Naive B cell (primary cell): ENCODE measurements around the gene SRGAP3. TPM values are rescaled to one million over a fixed set of nuclear protein-coding genes. Genes with fewer than 3 reads are reported as not detected.

Experiments
- ATAC-seq, 2 donors: fragments of 150-1000 bp; cut with Tn5 transposase; 2 replicates each; pipeline ENCODE4 v1.10.0; 2021; ENCODE audit warnings: low read depth in 2 of 2, mild to moderate bottlenecking in 2 of 2, moderate library complexity in 2 of 2
- DNase-seq: peaks from one replicate; pipeline ENCODE4 v3.0.0; 2022
- H3K27ac Mint-ChIP-seq, 6 donors: one replicate each; pipeline ENCODE4 v1.8.0; 2020 to 2022; ENCODE audit warnings: mild to moderate bottlenecking in 6 of 6, mixed read lengths in 6 of 6, moderate library complexity in 5 of 6, inconsistent platforms in 2 of 6
- H3K27me3 Mint-ChIP-seq, 3 donors: one replicate each; pipeline ENCODE4 v1.8.0; 2021 to 2022; ENCODE audit warnings: mixed read lengths in 3 of 3, mild to moderate bottlenecking in 1 of 3
- H3K36me3 Mint-ChIP-seq, 2 donors: one replicate each; pipeline ENCODE4 v1.8.0; 2020 to 2022; ENCODE audit warnings: mixed read lengths in 2 of 2, inconsistent platforms in 1 of 2, mild to moderate bottlenecking in 1 of 2
- H3K4me1 Mint-ChIP-seq, 3 donors: one replicate each; pipeline ENCODE4 v1.8.0; 2020 to 2022; ENCODE audit warnings: mixed read lengths in 3 of 3, inconsistent platforms in 1 of 3, mild to moderate bottlenecking in 1 of 3, moderate library complexity in 1 of 3
- H3K4me3 Mint-ChIP-seq, 8 donors: one replicate each; pipeline ENCODE4 v1.8.0; 2020 to 2022; ENCODE audit warnings: mild to moderate bottlenecking in 8 of 8, mixed read lengths in 8 of 8, moderate library complexity in 8 of 8, inconsistent platforms in 2 of 8
- H3K9me3 Mint-ChIP-seq, 7 donors: one replicate each; pipeline ENCODE4 v1.8.0; 2020 to 2022; ENCODE audit warnings: mixed read lengths in 7 of 7, mild to moderate bottlenecking in 5 of 7, inconsistent platforms in 2 of 7, moderate library complexity in 1 of 7
- polyA plus RNA-seq, 6 donors: library from polyadenylated mRNA; unstranded; fragments of 300-500 nt; fragmentation: Illumina TruSeq; gene quantifications; one replicate each; pipeline ENCODE4 v1.2.3, GENCODE V29; 2021; ENCODE audit warnings: low read depth in 6 of 6

The SRGAP3 gene
- polyA plus RNA-seq, 6 donors from 2014 or later: 0.36 to 2.4 (median 0.87) TPM; not detected in 1

GRCh38 chr3:8982509-8982908, 266.9 kb downstream of the SRGAP3 start:
- peaks cover 18 to 41% (median 35%) of the 10 kb centered on the region in 3 donors for H3K27me3 Mint-ChIP-seq
- H3K4me1 Mint-ChIP-seq: peaks cover 0 to 5% (median under 1%) of the 10 kb centered on the region in 3 donors
- peak overlapping the region in 3 of 6 donors; percentile 49 to 62 (median 54) for H3K27ac Mint-ChIP-seq
- no peak overlapping the region for H3K4me3 Mint-ChIP-seq
- DNase-seq: no peak
- peaks cover 3 to 21% (median 10%) of the 10 kb centered on the region in 7 donors for H3K9me3 Mint-ChIP-seq
- H3K36me3 Mint-ChIP-seq: peaks cover 0 to 4% of the 10 kb centered on the region in 2 donors
- no peak for ATAC-seq

GRCh38 chr3:8981700-8982099, 267.7 kb downstream of the SRGAP3 start:
- no peak for ATAC-seq
- H3K27ac Mint-ChIP-seq: no peak overlapping the region
- H3K27me3 Mint-ChIP-seq: peaks cover 18 to 41% (median 35%) of the 10 kb centered on the region in 3 donors

GRCh38 chr3:8981296-8981695, 268.1 kb downstream of the SRGAP3 start:
- peaks cover 18 to 41% (median 35%) of the 10 kb centered on the region in 3 donors for H3K27me3 Mint-ChIP-seq
- peaks cover 0 to 5% (median 0%) of the 10 kb centered on the region in 3 donors for H3K4me1 Mint-ChIP-seq
- ATAC-seq (no peak), DNase-seq (no peak)
- H3K36me3 Mint-ChIP-seq: peaks cover 0 to 4% of the 10 kb centered on the region in 2 donors
- H3K9me3 Mint-ChIP-seq: peaks cover 3 to 21% (median 10%) of the 10 kb centered on the region in 7 donors
- no peak overlapping the region for H3K4me3 Mint-ChIP-seq
- H3K27ac Mint-ChIP-seq: no peak overlapping the region

More at GRCh38 chr3:8981700-8982099, 267.7 kb downstream of the SRGAP3 start:
- Mint-ChIP-seq H3K4me3 (no peak overlapping the region), H3K4me1 (peaks cover 0 to 5% (median 0%) of the 10 kb centered on the region in 3 donors), H3K36me3 (peaks cover 0 to 4% of the 10 kb centered on the region in 2 donors), H3K9me3 (peaks cover 3 to 21% (median 10%) of the 10 kb centered on the region in 7 donors)
- no peak for DNase-seq

GRCh38 chr3:8980756-8981257, 268.6 kb downstream of the SRGAP3 start:
- Mint-ChIP-seq H3K4me1 (peaks cover 0 to 5% (median 0%) of the 10 kb centered on the region in 3 donors), H3K4me3 (no peak overlapping the region), H3K9me3 (peaks cover 3 to 21% (median 10%) of the 10 kb centered on the region in 7 donors), H3K27ac (no peak overlapping the region), H3K27me3 (peaks cover 18 to 41% (median 35%) of the 10 kb centered on the region in 3 donors), H3K36me3 (peaks cover 0 to 4% of the 10 kb centered on the region in 2 donors)
- ATAC-seq: no peak
- no peak for DNase-seq

- H3K9me3 Mint-ChIP-seq: peaks cover 3 to 21% (median 10%) of the 10 kb centered on the region in 7 donors
- no peak for ATAC-seq
- peaks cover 0 to 5% (median 0%) of the 10 kb centered on the region in 3 donors for H3K4me1 Mint-ChIP-seq
- no peak for DNase-seq
- H3K4me3 Mint-ChIP-seq: no peak overlapping the region
- peaks cover 20 to 47% (median 46%) of the 10 kb centered on the region in 3 donors for H3K27me3 Mint-ChIP-seq
- no peak overlapping the region for H3K27ac Mint-ChIP-seq
- H3K36me3 Mint-ChIP-seq: peaks cover 0 to 4% of the 10 kb centered on the region in 2 donors
Measured at GRCh38 chr3:8979262-8979661, 270.2 kb downstream of the SRGAP3 start.

GRCh38 chr3:8978551-8978950, 270.9 kb downstream of the SRGAP3 start:
- Mint-ChIP-seq H3K27me3 (peaks cover 22 to 48% (median 48%) of the 10 kb centered on the region in 3 donors), H3K4me3 (no peak overlapping the region), H3K27ac (no peak overlapping the region), H3K4me1 (peaks cover 0 to 5% (median 0%) of the 10 kb centered on the region in 3 donors), H3K36me3 (peaks cover 0 to 4% of the 10 kb centered on the region in 2 donors), H3K9me3 (peaks cover 3 to 21% (median 10%) of the 10 kb centered on the region in 7 donors)
- no peak for DNase-seq
- no peak for ATAC-seq

GRCh38 chr3:8976540-8977182, 272.8 kb downstream of the SRGAP3 start:
- Mint-ChIP-seq H3K27ac (no peak overlapping the region), H3K4me3 (no peak overlapping the region), H3K36me3 (peaks cover 0 to 4% of the 10 kb centered on the region in 2 donors), H3K9me3 (peaks cover 3 to 21% (median 10%) of the 10 kb centered on the region in 7 donors), H3K4me1 (no peaks in the 10 kb centered on the region), H3K27me3 (peaks cover 29 to 49% (median 44%) of the 10 kb centered on the region in 3 donors)
- ATAC-seq: no peak
- no peak for DNase-seq

GRCh38 chr3:8975081-8976020, 274.1 kb downstream of the SRGAP3 start:
- no peak overlapping the region for H3K4me3 Mint-ChIP-seq
- peaks cover 4 to 5% (median 5%) of the 10 kb centered on the region in 3 donors for H3K4me1 Mint-ChIP-seq
- peaks cover 3 to 20% (median 10%) of the 10 kb centered on the region in 7 donors for H3K9me3 Mint-ChIP-seq
- peaks cover 22 to 36% (median 33%) of the 10 kb centered on the region in 3 donors for H3K27me3 Mint-ChIP-seq
- peak overlapping the region in 1 of 6 donors; percentile 22 for H3K27ac Mint-ChIP-seq
- ATAC-seq (no peak), DNase-seq (no peak)
- peaks cover 0 to 4% of the 10 kb centered on the region in 2 donors for H3K36me3 Mint-ChIP-seq

GRCh38 chr3:8974458-8974857, 275.0 kb downstream of the SRGAP3 start:
- Mint-ChIP-seq H3K9me3 (peaks cover 3 to 13% (median 7%) of the 10 kb centered on the region in 7 donors), H3K27me3 (peaks cover 18 to 28% (median 27%) of the 10 kb centered on the region in 3 donors), H3K36me3 (peaks cover 0 to 3% of the 10 kb centered on the region in 2 donors), H3K4me1 (peaks cover 4 to 5% (median 5%) of the 10 kb centered on the region in 3 donors), H3K4me3 (no peak overlapping the region), H3K27ac (no peak overlapping the region)
- DNase-seq (no peak), ATAC-seq (no peak)

GRCh38 chr3:8972639-8973038, 276.8 kb downstream of the SRGAP3 start:
- Mint-ChIP-seq H3K4me1 (peaks cover 4 to 5% (median 5%) of the 10 kb centered on the region in 3 donors), H3K27me3 (peaks cover 16 to 31% (median 27%) of the 10 kb centered on the region in 3 donors), H3K27ac (no peak overlapping the region), H3K4me3 (no peak overlapping the region), H3K36me3 (no peaks in the 10 kb centered on the region), H3K9me3 (peaks cover 0 to under 1% (median 0%) of the 10 kb centered on the region in 7 donors)
- DNase-seq (no peak), ATAC-seq (no peak)

GRCh38 chr3:8970971-8971589, 278.4 kb downstream of the SRGAP3 start:
- ATAC-seq (peak; percentile 73 to 81), DNase-seq (peak; percentile 63)
- no peaks in the 10 kb centered on the region for H3K36me3 Mint-ChIP-seq
- no peak overlapping the region for H3K27ac Mint-ChIP-seq
- peaks cover 0 to 2% (median 0%) of the 10 kb centered on the region in 7 donors for H3K9me3 Mint-ChIP-seq
- no peak overlapping the region for H3K4me3 Mint-ChIP-seq
- peaks cover 4 to 5% (median 5%) of the 10 kb centered on the region in 3 donors for H3K4me1 Mint-ChIP-seq
- H3K27me3 Mint-ChIP-seq: peaks cover 19 to 40% (median 36%) of the 10 kb centered on the region in 3 donors

- no peak overlapping the region for H3K4me3 Mint-ChIP-seq
- H3K27ac Mint-ChIP-seq: no peak overlapping the region
- H3K4me1 Mint-ChIP-seq: peaks cover 4 to 7% (median 5%) of the 10 kb centered on the region in 3 donors
Measured at GRCh38 chr3:8969241-8969640, 280.2 kb downstream of the SRGAP3 start.

More at GRCh38 chr3:8969241-8969640, 280.2 kb downstream of the SRGAP3 start:
- peaks cover 0 to 2% (median 0%) of the 10 kb centered on the region in 7 donors for H3K9me3 Mint-ChIP-seq
- no peaks in the 10 kb centered on the region for H3K36me3 Mint-ChIP-seq
- DNase-seq: no peak
- H3K27me3 Mint-ChIP-seq: peaks cover 17 to 33% (median 24%) of the 10 kb centered on the region in 3 donors
- no peak for ATAC-seq
